Keratinocyte (primary cell): ENCODE results near the gene NAALADL2. TPM values are rescaled to one million over a fixed set of nuclear protein-coding genes. Genes with fewer than 3 reads are reported as not detected.

Experiments used
- DNase-seq: peaks from one replicate; pipeline ENCODE4 v3.0.0-alpha.2; 2011; ENCODE audit warnings: low read depth, missing footprints, low spot score
- FAIRE-seq: peaks from 2 replicates; lab custom pipeline; 2011; peaks lifted over from hg19 to GRCh38; lab: Jason Lieb, UNC
- H2AFZ ChIP-seq: 2 replicates; pipeline ENCODE4 v1.6.0; 2012; ENCODE audit warnings: low read length, control low read depth, inconsistent platforms; ENCODE audit not compliant: control insufficient read depth
- H3K27ac ChIP-seq: 2 replicates; pipeline ENCODE4 v1.5.1; 2011; ENCODE audit warnings: low read length; ENCODE audit not compliant: control insufficient read depth, insufficient read depth
- H3K27me3 ChIP-seq: 3 replicates; pipeline ENCODE4 v1.6.0; 2011; ENCODE audit warnings: low read length; ENCODE audit not compliant: control insufficient read depth, insufficient read depth; ENCODE audit errors: extremely low read depth
- H3K36me3 ChIP-seq, 2 experiments: 2 replicates in 1 of 2; 3 replicates in 1 of 2; pipeline ENCODE4 v1.5.1; 2011; ENCODE audit warnings: low read length in 2 of 2, mild to moderate bottlenecking in 1 of 2; ENCODE audit not compliant: control insufficient read depth in 2 of 2, insufficient read depth in 2 of 2; ENCODE audit errors: extremely low read depth in 1 of 2
- H3K4me1 ChIP-seq: 3 replicates; pipeline ENCODE4 v1.5.1; 2011; ENCODE audit warnings: low read length; ENCODE audit not compliant: control insufficient read depth, insufficient read depth; ENCODE audit errors: extremely low read depth
- H3K4me2 ChIP-seq: 3 replicates; pipeline ENCODE4 v1.6.0; 2011; ENCODE audit warnings: low read depth, low read length; ENCODE audit not compliant: control insufficient read depth, insufficient read depth; ENCODE audit errors: extremely low read depth
- H3K4me3 ChIP-seq, 3 experiments: fragments of 200-600 bp in 1 of 3; sonication (generic) in 1 of 3; 2 replicates in 2 of 3; 3 replicates in 1 of 3; pipeline ENCODE4 v1.5.1; 2011 to 2016; ENCODE audit warnings: low read length in 3 of 3, mild to moderate bottlenecking in 3 of 3, control low read depth in 2 of 3, inconsistent platforms in 1 of 3, low read depth in 1 of 3, mixed read lengths in 1 of 3, mixed run types in 1 of 3, moderate library complexity in 1 of 3; ENCODE audit not compliant: control insufficient read depth in 2 of 3, insufficient read depth in 2 of 3; ENCODE audit errors: extremely low read depth in 1 of 3
- H3K79me2 ChIP-seq: 2 replicates; pipeline ENCODE4 v1.6.0; 2012; ENCODE audit warnings: low read length; ENCODE audit not compliant: control insufficient read depth, insufficient read depth
- H3K9ac ChIP-seq: 3 replicates; pipeline ENCODE4 v1.6.0; 2011; ENCODE audit warnings: low read length; ENCODE audit not compliant: control insufficient read depth, insufficient read depth; ENCODE audit errors: extremely low read depth
- H3K9me1 ChIP-seq: 3 replicates; pipeline ENCODE4 v1.6.0; 2011; ENCODE audit warnings: low read length; ENCODE audit not compliant: control insufficient read depth, insufficient read depth; ENCODE audit errors: extremely low read depth
- H3K9me3 ChIP-seq: 2 replicates; pipeline ENCODE4 v1.5.1; 2012; ENCODE audit warnings: low read depth, low read length; ENCODE audit not compliant: control insufficient read depth
- H4K20me1 ChIP-seq: 3 replicates; pipeline ENCODE4 v1.6.0; 2011; ENCODE audit warnings: low read length; ENCODE audit not compliant: control insufficient read depth, insufficient read depth; ENCODE audit errors: extremely low read depth
- CTCF ChIP-seq, 3 experiments: IDR thresholded peaks in 1 of 3; conservative IDR thresholded peaks in 1 of 3; optimal IDR thresholded peaks in 1 of 3; 2 replicates in 2 of 3; 3 replicates in 1 of 3; pipeline versions ENCODE3 to v1.5.1; 2011; ENCODE audit warnings: low read length in 3 of 3, mild to moderate bottlenecking in 3 of 3, moderate library complexity in 2 of 3, control low read depth in 1 of 3, inconsistent platforms in 1 of 3; ENCODE audit not compliant: insufficient read depth in 2 of 3; ENCODE audit errors: extremely low read depth in 1 of 3
- EZH2 ChIP-seq: IDR thresholded peaks from one replicate; pipeline ENCODE4 v1.6.1; 2012; ENCODE audit warnings: inconsistent platforms, mild to moderate bottlenecking, low read length, moderate library complexity
- dilution Hi-C: fragments of 300-500 bp; cut with MboI; formaldehyde crosslinking; loops from one replicate; pipeline ENCODE4 v1.7.0; 2020; ENCODE audit warnings: low sequenced_read_pairs; ENCODE audit not compliant: extremely low pct_ligation_motif_present
- polyA plus RNA-seq, 5 experiments: library from polyadenylated mRNA; depleted of rRNA in 3 of 5; stranded (reverse) in 3 of 5; stranded (forward) in 1 of 5; unstranded in 1 of 5; fragments of >200 nt; gene quantifications; 1 replicate in 1 of 5; 2 replicates in 3 of 5; 3 replicates in 1 of 5; pipeline versions ENCODE4 v1.2.1 to v1.2.3, GENCODE V29; 2011 to 2012; ENCODE audit warnings: missing spikeins in 2 of 5, low read depth in 1 of 5, low replicate concordance in 1 of 5

Gene NAALADL2
- polyA plus RNA-seq, 1 donor (not counting 4 experiments of a cell fraction or from before 2014, with no cell fraction given) = 0.75 TPM

- Histone ChIP-seq H3K4me3 (no peak overlapping the region), H3K36me3 (no peaks in the 10 kb centered on the region), H3K9me3 (no peaks in the 10 kb centered on the region), H2AFZ (no peak overlapping the region), H4K20me1 (no peaks in the 10 kb centered on the region), H3K9me1 (no peaks in the 10 kb centered on the region), H3K4me1 (no peaks in the 10 kb centered on the region), H3K27me3 (no peaks in the 10 kb centered on the region), H3K9ac (no peak overlapping the region), H3K79me2 (no peaks in the 10 kb centered on the region), H3K27ac (no peak overlapping the region), H3K4me2 (no peak overlapping the region)
- TF ChIP-seq EZH2 = no peak
- TF ChIP-seq CTCF (optimal IDR thresholded peaks at IDR 0.05 in 1 of 3, IDR thresholded peaks at IDR 0.05 in 1 of 3, conservative IDR thresholded peaks at IDR 0.05 in 1 of 3; ENCODE audit: extremely low read depth in 1 of 3, insufficient read depth in 2 of 3, low read length in 3 of 3) = no peak
- dilution Hi-C loops = no loop called here
- FAIRE-seq = no peak
- DNase-seq = no peak
Measured at GRCh38 chr3:175003590-175003989, 144.5 kb downstream of the NAALADL2 start.

DNA sequence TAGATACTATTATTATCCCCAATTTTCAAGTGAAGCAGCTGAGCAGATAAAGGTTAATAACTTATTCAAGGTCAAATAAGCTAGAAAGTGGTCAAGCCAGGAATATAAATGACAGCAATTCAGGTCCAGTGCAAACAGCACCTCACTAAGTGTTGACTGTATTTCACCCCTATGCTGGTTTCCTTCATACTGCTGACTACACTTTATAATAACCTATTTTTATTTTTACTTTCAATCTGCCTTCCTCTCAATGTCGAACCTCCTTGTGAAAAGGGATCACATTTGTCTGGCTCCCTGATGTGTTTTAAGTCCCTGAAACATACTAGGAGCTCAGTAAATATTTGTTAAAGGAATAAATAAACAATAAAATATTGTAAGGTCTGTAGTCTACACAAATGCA, 146.1 kb downstream of the NAALADL2 start:
- TF ChIP-seq EZH2 (no peak), CTCF (optimal IDR thresholded peaks at IDR 0.05 in 1 of 3, IDR thresholded peaks at IDR 0.05 in 1 of 3, conservative IDR thresholded peaks at IDR 0.05 in 1 of 3; ENCODE audit: extremely low read depth in 1 of 3, insufficient read depth in 2 of 3, low read length in 3 of 3) (no peak)
- Histone ChIP-seq H3K4me2 (no peak overlapping the region), H3K9ac (no peak overlapping the region), H3K79me2 (no peaks in the 10 kb centered on the region), H3K36me3 (no peaks in the 10 kb centered on the region), H3K4me1 (no peaks in the 10 kb centered on the region), H4K20me1 (no peaks in the 10 kb centered on the region), H3K27ac (no peak overlapping the region), H3K4me3 (no peak overlapping the region), H3K9me3 (no peaks in the 10 kb centered on the region), H2AFZ (peak overlapping the region; percentile 39), H3K9me1 (no peaks in the 10 kb centered on the region), H3K27me3 (no peaks in the 10 kb centered on the region)
- dilution Hi-C loops = no loop called here
- no peak for DNase-seq
- no peak for FAIRE-seq
